ENCODE data around the gene C16orf90. TPM values are rescaled to one million over a fixed set of nuclear protein-coding genes. Genes with fewer than 3 reads are reported as not detected.

The C16orf90 gene
- polyA plus RNA-seq, 1 of the 3 experiments (the other 2 are of a cell fraction): not detected

GRCh38 chr16:3469736-3470135 is 25.6 kb downstream of the C16orf90 start:
- Histone ChIP-seq H3K4me1 (ENCODE audit: control insufficient read depth in 1 of 2, insufficient read depth in 2 of 2, low read depth in 1 of 2, low read length in 1 of 2) (no peaks in the 10 kb centered on the region; a peak in 1 of 4 replicates), H3K4me2 (no peak overlapping the region), H3K36me3 (replicated peaks in 1 of 2; ENCODE audit: control insufficient read depth in 1 of 2, insufficient read depth in 2 of 2, low read length in 1 of 2) (peaks cover 10 to 15% of the 10 kb centered on the region in 2 experiments), H3K9me3 (no peaks in the 10 kb centered on the region), H4K20me1 (ENCODE audit: insufficient read depth) (peaks cover 98% of the 10 kb centered on the region), H3K27me3 (ENCODE audit: insufficient read depth) (no peaks in the 10 kb centered on the region), H3K27ac (ENCODE audit: low read depth in 2 of 2, low read length in 1 of 2) (no peak overlapping the region), H3K9me2 (no peaks in the 10 kb centered on the region), H2AFZ (ENCODE audit: low read depth) (no peak overlapping the region), H3K9ac (no peak overlapping the region), H3F3A (replicated peaks; ENCODE audit: insufficient read depth) (no peaks in the 10 kb centered on the region), H3K4me3 (ENCODE audit: low read depth in 2 of 2, low read length in 1 of 2) (no peak overlapping the region), H3K79me2 (ENCODE audit: insufficient read depth) (peaks cover 100% of the 10 kb centered on the region)
- no peak for DNase-seq
- ChIA-PET POLR2A (no interaction called here), CTCF (no interaction called here)
- WGBS (ENCODE audit: low lambda C conversion rate): 100% methylated on average over 1 of the region's 7 CpGs
- TF ChIP-seq RFX5 (IDR thresholded peaks at IDR 0.05; ENCODE audit: low read length): no peak
- no peak for TF ChIP-seq SMC3 (IDR thresholded peaks at IDR 0.05; ENCODE audit: low read depth, low read length)
- no peak for TF ChIP-seq RAD21 (IDR thresholded peaks at IDR 0.05; ENCODE audit: low read length)
- TF ChIP-seq MXI1 (IDR thresholded peaks at IDR 0.05; ENCODE audit: low read depth, low read length): no peak
- no peak for TF ChIP-seq MEF2A (IDR thresholded peaks at IDR 0.05; ENCODE audit: borderline replicate concordance, low read depth)
- TF ChIP-seq GATA2 (CRISPR knock-in tag; IDR thresholded peaks at IDR 0.05): no peak
- no peak for TF ChIP-seq FOSL2 (IDR thresholded peaks at IDR 0.05; ENCODE audit: borderline replicate concordance, low read depth)

GRCh38 chr16:3468501-3468900 is 26.8 kb downstream of the C16orf90 start:
- no peak overlapping the region for H3K4me3 ChIP-seq (ENCODE audit: low read depth in 2 of 2, low read length in 1 of 2)
- peaks cover 100% of the 10 kb centered on the region for H4K20me1 ChIP-seq (ENCODE audit: insufficient read depth)
- 98% methylated on average over 13 of the region's 15 CpGs for WGBS (ENCODE audit: low lambda C conversion rate)
- no peaks in the 10 kb centered on the region for H3K9me3 ChIP-seq
- H3K27me3 ChIP-seq (ENCODE audit: insufficient read depth): no peaks in the 10 kb centered on the region
- DNase-seq: no peak
- H2AFZ ChIP-seq (ENCODE audit: low read depth): no peak overlapping the region
- no peak overlapping the region for H3K27ac ChIP-seq (ENCODE audit: low read depth in 2 of 2, low read length in 1 of 2)
- H3K79me2 ChIP-seq (ENCODE audit: insufficient read depth): peaks cover 100% of the 10 kb centered on the region
- no peak for TF ChIP-seq USF2 (IDR thresholded peaks at IDR 0.05; ENCODE audit: borderline replicate concordance, low read depth, low read length)
- TF ChIP-seq CHD2 (IDR thresholded peaks at IDR 0.05; ENCODE audit: low read length, partially characterized antibody): no peak
- TF ChIP-seq TCF12 (IDR thresholded peaks at IDR 0.05): no peak
- no peak for TF ChIP-seq ZBTB33 (IDR thresholded peaks at IDR 0.05; ENCODE audit: borderline replicate concordance, low read depth)
- no peak for TF ChIP-seq REST (IDR thresholded peaks at IDR 0.05; ENCODE audit: low read depth, low read length)
- no peak for TF ChIP-seq EP300 (IDR thresholded peaks at IDR 0.05; ENCODE audit: borderline replicate concordance in 1 of 2, low read depth in 1 of 2, low read length in 1 of 2)
- no peak for TF ChIP-seq MEF2A (IDR thresholded peaks at IDR 0.05; ENCODE audit: borderline replicate concordance, low read depth)
- TF ChIP-seq YY1 (IDR thresholded peaks at IDR 0.05; ENCODE audit: low read depth): no peak
- CTCF ChIA-PET: no interaction called here
- H3K9me2 ChIP-seq: no peaks in the 10 kb centered on the region
- peaks cover 0 to 4% of the 10 kb centered on the region in 2 experiments; a peak in 2 of 4 replicates for H3K4me1 ChIP-seq (ENCODE audit: control insufficient read depth in 1 of 2, insufficient read depth in 2 of 2, low read depth in 1 of 2, low read length in 1 of 2)
- H3K4me2 ChIP-seq: no peak overlapping the region
- peaks cover 10 to 15% of the 10 kb centered on the region in 2 experiments for H3K36me3 ChIP-seq (replicated peaks in 1 of 2; ENCODE audit: control insufficient read depth in 1 of 2, insufficient read depth in 2 of 2, low read length in 1 of 2)
- H3F3A ChIP-seq (replicated peaks; ENCODE audit: insufficient read depth): no peaks in the 10 kb centered on the region
- H3K9ac ChIP-seq: no peak overlapping the region
- POLR2A ChIA-PET: no interaction called here

Data from SK-N-SH (cell line).